ENCODE measurements around the gene WRAP73. TPM values are rescaled to one million over a fixed set of nuclear protein-coding genes. Genes with fewer than 3 reads are reported as not detected.

The WRAP73 gene
- total RNA-seq, 1 experiment from 2014 or later, result 57.2 TPM

GRCh38 chr1:3645247-3645646, 4.7 kb downstream of the WRAP73 start:
- H3K4me2 ChIP-seq (ENCODE audit: low read length), result no peak overlapping the region
- no peaks in the 10 kb centered on the region for H3K9me2 ChIP-seq (replicated peaks; ENCODE audit: low read length)
- no peaks in the 10 kb centered on the region for H3K9me3 ChIP-seq (ENCODE audit: low read length)
- POLR2A ChIA-PET (ENCODE audit: unreplicated experiment), result no interaction called here
- ATAC-seq (no peak), DNase-seq (no peak)
- H3K79me2 ChIP-seq (ENCODE audit: low read length), result peaks cover 18% of the 10 kb centered on the region
- H2AFZ ChIP-seq (ENCODE audit: low read length), result no peak overlapping the region
- no TSS peak for BruUV-seq (replicated peaks)
- H3K4me3 ChIP-seq (ENCODE audit: low read length), result no peak overlapping the region
- peaks cover 16% of the 10 kb centered on the region for H3K36me3 ChIP-seq (ENCODE audit: low read depth, low read length)
- CTCF ChIA-PET, result no interaction called here
- intact Hi-C loops (cut with micrococcal nuclease), result no loop called here
- H3F3A ChIP-seq (ENCODE audit: low read length, unreplicated experiment), result no peaks in the 10 kb centered on the region
- H3K9ac ChIP-seq (ENCODE audit: low read length), result no peak overlapping the region
- H4K20me1 ChIP-seq (ENCODE audit: low read length), result no peaks in the 10 kb centered on the region
- H3K27me3 ChIP-seq (ENCODE audit: low read length), result no peaks in the 10 kb centered on the region
- H3K27ac ChIP-seq (ENCODE audit: low read length), result no peak overlapping the region
- TF ChIP-seq CTCF (conservative IDR thresholded peaks at IDR 0.05; ENCODE audit: low read depth, low read length) (no peak), EZH2 (IDR thresholded peaks at IDR 0.05; ENCODE audit: low read length, unreplicated experiment) (no peak), EZH2phosphoT487 (IDR thresholded peaks at IDR 0.05; ENCODE audit: borderline replicate concordance, low read length) (no peak)
- H3K4me1 ChIP-seq (ENCODE audit: insufficient read depth, low read length), result peaks cover 12% of the 10 kb centered on the region

DNA sequence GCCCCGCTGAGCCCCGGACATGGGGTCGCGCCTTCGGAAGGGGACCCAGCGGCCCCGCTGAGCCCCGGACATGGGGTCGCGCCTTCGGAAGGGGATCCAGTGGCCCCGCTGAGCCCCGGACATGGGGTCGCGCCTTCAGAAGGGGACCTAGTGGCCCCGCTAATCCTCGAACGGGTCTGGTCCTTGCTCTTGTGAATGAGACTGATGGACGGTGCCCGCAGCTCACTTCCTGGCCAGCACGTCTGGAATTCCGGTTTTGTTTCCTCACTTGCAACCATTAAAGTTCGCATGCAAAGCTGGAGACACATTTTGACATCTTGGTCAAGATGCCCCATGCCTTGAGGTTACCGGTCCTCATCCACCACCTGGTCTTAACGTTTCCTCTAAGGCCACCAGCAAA, 5.6 kb downstream of the WRAP73 start:
- H3K79me2 ChIP-seq (ENCODE audit: low read length), result peaks cover 12% of the 10 kb centered on the region
- H2AFZ ChIP-seq (ENCODE audit: low read length), result no peak overlapping the region
- intact Hi-C loops (cut with micrococcal nuclease), result no loop called here
- TF ChIP-seq CTCF (conservative IDR thresholded peaks at IDR 0.05; ENCODE audit: low read depth, low read length), result no peak
- no peak for TF ChIP-seq EZH2 (IDR thresholded peaks at IDR 0.05; ENCODE audit: low read length, unreplicated experiment)
- no peak for TF ChIP-seq EZH2phosphoT487 (IDR thresholded peaks at IDR 0.05; ENCODE audit: borderline replicate concordance, low read length)
- H3K9ac ChIP-seq (ENCODE audit: low read length), result no peak overlapping the region
- DNase-seq (no peak), ATAC-seq (no peak)
- H3K9me2 ChIP-seq (replicated peaks; ENCODE audit: low read length), result no peaks in the 10 kb centered on the region
- H3K4me2 ChIP-seq (ENCODE audit: low read length), result no peak overlapping the region
- no peak overlapping the region for H3K27ac ChIP-seq (ENCODE audit: low read length)
- BruUV-seq (replicated peaks), result no TSS peak
- H3K36me3 ChIP-seq (ENCODE audit: low read depth, low read length), result peaks cover 19% of the 10 kb centered on the region
- no peaks in the 10 kb centered on the region for H3K27me3 ChIP-seq (ENCODE audit: low read length)
- no peak overlapping the region for H3K4me3 ChIP-seq (ENCODE audit: low read length)
- H3F3A ChIP-seq (ENCODE audit: low read length, unreplicated experiment), result no peaks in the 10 kb centered on the region
- H3K9me3 ChIP-seq (ENCODE audit: low read length), result no peaks in the 10 kb centered on the region
- ChIA-PET CTCF (no interaction called here), POLR2A (ENCODE audit: unreplicated experiment) (no interaction called here)
- H3K4me1 ChIP-seq (ENCODE audit: insufficient read depth, low read length), result peaks cover 12% of the 10 kb centered on the region
- no peaks in the 10 kb centered on the region for H4K20me1 ChIP-seq (ENCODE audit: low read length)

- peaks cover under 1% of the 10 kb centered on the region; the same call in 1 of the 2 replicates for H3K79me2 ChIP-seq (ENCODE audit: low read length)
- BruUV-seq (replicated peaks), result no TSS peak
- no peaks in the 10 kb centered on the region for H3K27me3 ChIP-seq (ENCODE audit: low read length)
- H3K4me1 ChIP-seq (ENCODE audit: insufficient read depth, low read length), result peaks cover 2% of the 10 kb centered on the region; the same call in 1 of the 2 replicates
- DNase-seq (no peak), ATAC-seq (no peak)
- no peak overlapping the region for H3K4me3 ChIP-seq (ENCODE audit: low read length)
- H3F3A ChIP-seq (ENCODE audit: low read length, unreplicated experiment), result no peaks in the 10 kb centered on the region
- intact Hi-C loops (cut with micrococcal nuclease), result no loop called here
- no peaks in the 10 kb centered on the region for H3K9me2 ChIP-seq (replicated peaks; ENCODE audit: low read length)
- no peak overlapping the region for H3K4me2 ChIP-seq (ENCODE audit: low read length)
- H3K9ac ChIP-seq (ENCODE audit: low read length), result no peak overlapping the region
- H4K20me1 ChIP-seq (ENCODE audit: low read length), result no peaks in the 10 kb centered on the region
- H2AFZ ChIP-seq (ENCODE audit: low read length), result no peak overlapping the region
- no peak for TF ChIP-seq EZH2 (IDR thresholded peaks at IDR 0.05; ENCODE audit: low read length, unreplicated experiment)
- TF ChIP-seq EZH2phosphoT487 (IDR thresholded peaks at IDR 0.05; ENCODE audit: borderline replicate concordance, low read length), result no peak
- TF ChIP-seq CTCF (conservative IDR thresholded peaks at IDR 0.05; ENCODE audit: low read depth, low read length), result no peak
- ChIA-PET CTCF (no interaction called here), POLR2A (ENCODE audit: unreplicated experiment) (no interaction called here)
- H3K36me3 ChIP-seq (ENCODE audit: low read depth, low read length), result peaks cover 25% of the 10 kb centered on the region
- no peak overlapping the region for H3K27ac ChIP-seq (ENCODE audit: low read length)
- H3K9me3 ChIP-seq (ENCODE audit: low read length), result no peaks in the 10 kb centered on the region
Observed at GRCh38 chr1:3642919-3643675, 6.8 kb downstream of the WRAP73 start.

All from PC-3 (cell line).